Measurements from ENCODE around the gene FAM149A. TPM values are rescaled to one million over a fixed set of nuclear protein-coding genes. Genes with fewer than 3 reads are reported as not detected.

FAM149A gene
- total and polyA plus RNA-seq, 2 donors (not counting 1 experiment from before 2014, with no cell fraction given) = 5.6 to 9.4 TPM

GRCh38 chr4:186216465-186217024 is 112.0 kb downstream of the FAM149A start:
- H3K27ac ChIP-seq (ENCODE audit: insufficient read depth, low read length) = no peak overlapping the region
- H3K79me2 ChIP-seq (ENCODE audit: control insufficient read depth, insufficient read depth, low read length) = no peaks in the 10 kb centered on the region
- peak in 1 of 2 donors; percentile 34 for DNase-seq (ENCODE audit: low read depth in 2 of 2)
- TF ChIP-seq CTCF (conservative IDR thresholded peaks at IDR 0.05 in 1 of 2, IDR thresholded peaks at IDR 0.05 in 1 of 2; ENCODE audit: low read depth in 1 of 2, low read length in 2 of 2) (no peak), EZH2 (IDR thresholded peaks at IDR 0.05; ENCODE audit: low read length, missing control alignments) (no peak)
- H3K27me3 ChIP-seq (ENCODE audit: control insufficient read depth, insufficient read depth, low read length) = no peaks in the 10 kb centered on the region
- no peaks in the 10 kb centered on the region for H3K36me3 ChIP-seq (ENCODE audit: control insufficient read depth, insufficient read depth, low read length)
- H3K4me3 ChIP-seq (replicated peaks in 1 of 4; ENCODE audit: control extremely low read depth in 1 of 4, insufficient read depth in 1 of 4, low read depth in 3 of 4, low read length in 4 of 4) = no peak overlapping the region
- H2AFZ ChIP-seq (ENCODE audit: low read length) = no peak overlapping the region
- no peak overlapping the region for H3K4me2 ChIP-seq (ENCODE audit: extremely low read depth, insufficient read depth, low read length)
- no peaks in the 10 kb centered on the region for H4K20me1 ChIP-seq (ENCODE audit: control insufficient read depth, extremely low read depth, insufficient read depth, low read length)
- H3K9ac ChIP-seq (ENCODE audit: insufficient read depth, low read length) = no peak overlapping the region
- H3K9me3 ChIP-seq (ENCODE audit: control insufficient read depth, insufficient read depth, low read depth, low read length) = no peaks in the 10 kb centered on the region
- H3K4me1 ChIP-seq (ENCODE audit: control insufficient read depth, extremely low read depth, insufficient read depth, low read length) = no peaks in the 10 kb centered on the region

- H3K27ac ChIP-seq (ENCODE audit: insufficient read depth, low read length) = no peak overlapping the region
- TF ChIP-seq EZH2 (IDR thresholded peaks at IDR 0.05; ENCODE audit: low read length, missing control alignments) = no peak
- TF ChIP-seq CTCF (conservative IDR thresholded peaks at IDR 0.05 in 1 of 2, IDR thresholded peaks at IDR 0.05 in 1 of 2; ENCODE audit: low read depth in 1 of 2, low read length in 2 of 2) = no peak
- H3K36me3 ChIP-seq (ENCODE audit: control insufficient read depth, insufficient read depth, low read length) = no peaks in the 10 kb centered on the region
- no peaks in the 10 kb centered on the region for H3K9me3 ChIP-seq (ENCODE audit: control insufficient read depth, insufficient read depth, low read depth, low read length)
- H4K20me1 ChIP-seq (ENCODE audit: control insufficient read depth, extremely low read depth, insufficient read depth, low read length) = no peaks in the 10 kb centered on the region
- no peak overlapping the region for H3K9ac ChIP-seq (ENCODE audit: insufficient read depth, low read length)
- H3K79me2 ChIP-seq (ENCODE audit: control insufficient read depth, insufficient read depth, low read length) = no peaks in the 10 kb centered on the region
- H3K4me1 ChIP-seq (ENCODE audit: control insufficient read depth, extremely low read depth, insufficient read depth, low read length) = no peaks in the 10 kb centered on the region
- no peaks in the 10 kb centered on the region for H3K27me3 ChIP-seq (ENCODE audit: control insufficient read depth, insufficient read depth, low read length)
- no peak overlapping the region for H2AFZ ChIP-seq (ENCODE audit: low read length)
- DNase-seq (ENCODE audit: low read depth in 2 of 2) = no peak
- no peak overlapping the region for H3K4me2 ChIP-seq (ENCODE audit: extremely low read depth, insufficient read depth, low read length)
- no peak overlapping the region for H3K4me3 ChIP-seq (replicated peaks in 1 of 4; ENCODE audit: control extremely low read depth in 1 of 4, insufficient read depth in 1 of 4, low read depth in 3 of 4, low read length in 4 of 4)
Observed at GRCh38 chr4:186217733-186218293, 113.3 kb downstream of the FAM149A start.

- no peaks in the 10 kb centered on the region for H3K9me3 ChIP-seq (ENCODE audit: control insufficient read depth, insufficient read depth, low read depth, low read length)
- no peaks in the 10 kb centered on the region for H3K4me1 ChIP-seq (ENCODE audit: control insufficient read depth, extremely low read depth, insufficient read depth, low read length)
- no peaks in the 10 kb centered on the region for H4K20me1 ChIP-seq (ENCODE audit: control insufficient read depth, extremely low read depth, insufficient read depth, low read length)
- no peak overlapping the region for H3K27ac ChIP-seq (ENCODE audit: insufficient read depth, low read length)
- no peaks in the 10 kb centered on the region for H3K79me2 ChIP-seq (ENCODE audit: control insufficient read depth, insufficient read depth, low read length)
- no peak overlapping the region for H3K4me3 ChIP-seq (replicated peaks in 1 of 4; ENCODE audit: control extremely low read depth in 1 of 4, insufficient read depth in 1 of 4, low read depth in 3 of 4, low read length in 4 of 4)
- no peak for TF ChIP-seq CTCF (conservative IDR thresholded peaks at IDR 0.05 in 1 of 2, IDR thresholded peaks at IDR 0.05 in 1 of 2; ENCODE audit: low read depth in 1 of 2, low read length in 2 of 2)
- TF ChIP-seq EZH2 (IDR thresholded peaks at IDR 0.05; ENCODE audit: low read length, missing control alignments) = no peak
- no peaks in the 10 kb centered on the region for H3K36me3 ChIP-seq (ENCODE audit: control insufficient read depth, insufficient read depth, low read length)
- H3K4me2 ChIP-seq (ENCODE audit: extremely low read depth, insufficient read depth, low read length) = no peak overlapping the region
- H3K9ac ChIP-seq (ENCODE audit: insufficient read depth, low read length) = no peak overlapping the region
- no peak for DNase-seq (ENCODE audit: low read depth in 2 of 2)
- no peaks in the 10 kb centered on the region for H3K27me3 ChIP-seq (ENCODE audit: control insufficient read depth, insufficient read depth, low read length)
- H2AFZ ChIP-seq (ENCODE audit: low read length) = no peak overlapping the region
Observed at GRCh38 chr4:186221624-186222023, 117.1 kb downstream of the FAM149A start.

Other genes with a start within 250 kb of the FAM149A start
- 4.6 and 8.1 TPM in 2 replicates for gene TLR3, start 35.5 kb upstream of the FAM149A start, total RNA-seq
- gene TLR3, start 35.5 kb upstream of the FAM149A start, polyA plus RNA-seq = 4.9 and 12.6 TPM in 2 replicates
- gene CYP4V2, start 86.9 kb downstream of the FAM149A start, total RNA-seq = 27.2 and 37.8 TPM in 2 replicates
- gene CYP4V2, start 86.9 kb downstream of the FAM149A start, polyA plus RNA-seq = 8.2 and 17.2 TPM in 2 replicates
- gene KLKB1, start 122.8 kb downstream of the FAM149A start, total RNA-seq = 0.17 and 0.26 TPM in 2 replicates
- gene KLKB1, start 122.8 kb downstream of the FAM149A start, polyA plus RNA-seq = 0.06 TPM in 2 replicates
- not detected in 2 replicates for gene F11, start 161.5 kb downstream of the FAM149A start, total RNA-seq
- gene F11, start 161.5 kb downstream of the FAM149A start, polyA plus RNA-seq = not detected in 2 replicates